B cell (primary cell): ENCODE measurements around the gene SERPINE2. TPM values are rescaled to one million over a fixed set of nuclear protein-coding genes. Genes with fewer than 3 reads are reported as not detected.

Experiments
- ATAC-seq: fragments of 200-7000 bp; cut with Tn5 transposase; one replicate; pipeline ENCODE4 v1.10.0; 2021; ENCODE audit warnings: low read depth, mild to moderate bottlenecking, moderate number of reproducible peaks, moderate library complexity
- CTCF ChIA-PET: fragments of 350-600 bp; sonication (Branson Sonifier 250); formaldehyde crosslinking; loops from one replicate; lab custom pipeline; 2021; ENCODE audit warnings: antibody characterized with exemption, inconsistent platforms; lab: Charles Lee
- POLR2A ChIA-PET: fragments of 350-600 bp; sonication (Branson Sonifier 250); formaldehyde crosslinking; loops from one replicate; lab custom pipeline; 2021; ENCODE audit warnings: antibody characterized with exemption; lab: Charles Lee
- DNase-seq: peaks from one replicate; pipeline ENCODE4 v3.0.0; 2013
- H2AFZ ChIP-seq: 2 replicates; pipeline ENCODE4 v1.6.1; 2012; ENCODE audit warnings: mild to moderate bottlenecking, low read depth, low read length; ENCODE audit not compliant: insufficient read depth, poor library complexity, severe bottlenecking
- H3K27ac ChIP-seq, 2 donors: 1 replicate in 1 of 2; 2 replicates in 1 of 2; pipeline ENCODE4 v1.5.1; 2012 to 2013; ENCODE audit warnings: low read length in 2 of 2, mild to moderate bottlenecking in 2 of 2, moderate library complexity in 1 of 2
- H3K27me3 ChIP-seq, 4 experiments: fragments of 200-600 bp in 1 of 4; sonication (generic) in 1 of 4; replicated peaks in 1 of 4; 1 replicate in 2 of 4; 2 replicates in 2 of 4; pipeline versions ENCODE4 v1.6.1 to v1.7.0; 2013 to 2016; ENCODE audit warnings: low read length in 3 of 4, mild to moderate bottlenecking in 2 of 4, mixed read lengths in 1 of 4, moderate library complexity in 1 of 4; ENCODE audit not compliant: insufficient read depth in 4 of 4, control insufficient read depth in 3 of 4; ENCODE audit errors: control extremely low read depth in 1 of 4
- H3K36me3 ChIP-seq, 2 experiments: replicated peaks in 1 of 2; 1 replicate in 1 of 2; 2 replicates in 1 of 2; pipeline versions ENCODE4 v1.6.1 to v1.7.1; 2013; ENCODE audit warnings: low read length in 1 of 2; ENCODE audit not compliant: insufficient read depth in 2 of 2, control insufficient read depth in 1 of 2; ENCODE audit errors: control extremely low read depth in 1 of 2, extremely low read depth in 1 of 2
- H3K4me1 ChIP-seq, 2 donors: fragments of 200-600 bp in 1 of 2; sonication (generic) in 1 of 2; 1 replicate in 1 of 2; 2 replicates in 1 of 2; pipeline versions ENCODE4 v1.5.1 to v1.6.1; 2013 to 2017; ENCODE audit warnings: low read length in 2 of 2; ENCODE audit not compliant: control insufficient read depth in 2 of 2, insufficient read depth in 2 of 2
- H3K4me2 ChIP-seq: replicated peaks from 2 replicates; pipeline ENCODE3; 2012; ENCODE audit warnings: mild to moderate bottlenecking, low read depth, low read length; ENCODE audit not compliant: poor library complexity, severe bottlenecking
- H3K4me3 ChIP-seq, 5 experiments: fragments of 200-600 bp in 1 of 5; sonication (generic) in 1 of 5; 1 replicate in 3 of 5; 2 replicates in 2 of 5; pipeline versions ENCODE4 v1.5.1 to v1.7.0; 2011 to 2016; ENCODE audit warnings: low read length in 4 of 5, mild to moderate bottlenecking in 4 of 5, low read depth in 2 of 5, control low read depth in 1 of 5, moderate library complexity in 1 of 5; ENCODE audit not compliant: insufficient read depth in 1 of 5; ENCODE audit errors: control extremely low read depth in 1 of 5, extremely low read depth in 1 of 5
- H3K79me2 ChIP-seq: fragments of 200-600 bp; sonication (generic); one replicate; pipeline ENCODE4 v1.6.0; 2016; ENCODE audit warnings: low read length; ENCODE audit not compliant: control insufficient read depth, insufficient read depth
- H3K9ac ChIP-seq: fragments of 200-600 bp; sonication (generic); 2 replicates; pipeline ENCODE4 v1.6.1; 2017; ENCODE audit warnings: mild to moderate bottlenecking, low read length, moderate library complexity
- H3K9me3 ChIP-seq, 3 donors: one replicate each; pipeline versions ENCODE4 v1.6.1 to v1.7.1; 2013; ENCODE audit warnings: low read length in 2 of 3; ENCODE audit not compliant: control insufficient read depth in 2 of 3, insufficient read depth in 1 of 3; ENCODE audit errors: control extremely low read depth in 1 of 3
- H4K20me1 ChIP-seq: 2 replicates; pipeline ENCODE4 v1.6.0; 2012; ENCODE audit warnings: mild to moderate bottlenecking, low read length; ENCODE audit not compliant: insufficient read depth, control insufficient read depth, poor library complexity, severe bottlenecking
- H3K27ac Mint-ChIP-seq: one replicate; pipeline ENCODE4 v1.8.0; 2021; ENCODE audit warnings: mixed read lengths
- H3K27me3 Mint-ChIP-seq: one replicate; pipeline ENCODE4 v1.8.0; 2021; ENCODE audit warnings: mixed read lengths
- H3K4me1 Mint-ChIP-seq: one replicate; pipeline ENCODE4 v1.8.0; 2021; ENCODE audit warnings: mixed read lengths
- H3K4me3 Mint-ChIP-seq: one replicate; pipeline ENCODE4 v1.8.0; 2021; ENCODE audit warnings: mixed read lengths
- H3K9me3 Mint-ChIP-seq: one replicate; pipeline ENCODE4 v1.8.0; 2022; ENCODE audit warnings: mixed read lengths; ENCODE audit not compliant: insufficient read depth
- CTCF ChIP-seq: fragments of 200-600 bp; IDR thresholded peaks from one replicate; pipeline ENCODE4 v1.8.0; 2022; ENCODE audit warnings: antibody characterized with exemption, mild to moderate bottlenecking
- EZH2 ChIP-seq: IDR thresholded peaks from 2 replicates; pipeline ENCODE4 v1.6.1; 2012; ENCODE audit warnings: borderline replicate concordance, low read depth, mild to moderate bottlenecking, moderate library complexity, low read length; ENCODE audit not compliant: insufficient read depth, poor library complexity, severe bottlenecking
- WGBS: methylation state at CpG from one replicate; pipeline ENCODE4 v1.1.5; 2013; ENCODE audit warnings: missing lambda C conversion rate; ENCODE audit not compliant: insufficient coverage; 5-methylcytosine and 5-hydroxymethylcytosine counted together
- intact Hi-C: fragments of 100-400 bp; cut with micrococcal nuclease; formaldehyde crosslinking; loops from one replicate; pipeline ENCODE4 v1.10.0; 2022
- polyA plus RNA-seq: library from polyadenylated mRNA; depleted of rRNA; stranded (reverse); fragments of >200 nt; gene quantifications from 2 replicates; pipeline ENCODE4 v1.2.3, GENCODE V29; 2012
- total RNA-seq, 2 donors: library from RNA; stranded (reverse); fragments of 120-200 nt in 1 of 2; gene quantifications; 1 replicate in 1 of 2; 2 replicates in 1 of 2; pipeline versions ENCODE4 v1.2.3 to v1.2.4, GENCODE V29; 2013 to 2022

Gene SERPINE2
- total and polyA plus RNA-seq, 2 donors (not counting 1 experiment from before 2014, with no cell fraction given): 0.45 to 1.8 TPM

- POLR2A ChIA-PET: no interaction called here
- H3K27me3 Mint-ChIP-seq: peaks cover 17% of the 10 kb centered on the region
Observed at GRCh38 chr2:224059178-224059577, 20.1 kb upstream of the SERPINE2 start.

More at GRCh38 chr2:224059178-224059577, 20.1 kb upstream of the SERPINE2 start:
- Mint-ChIP-seq H3K27ac (no peak overlapping the region), H3K4me1 (no peaks in the 10 kb centered on the region), H3K9me3 (no peaks in the 10 kb centered on the region), H3K4me3 (no peak overlapping the region)
- no peak for DNase-seq
- no CpG with 5 or more reads among the region's 1 CpG for WGBS
- no peak overlapping the region for H2AFZ ChIP-seq
- ATAC-seq: no peak
- H4K20me1 ChIP-seq: no peaks in the 10 kb centered on the region
- no peaks in the 10 kb centered on the region for H3K4me1 ChIP-seq
- H3K79me2 ChIP-seq: no peaks in the 10 kb centered on the region
- no peaks in the 10 kb centered on the region for H3K27me3 ChIP-seq
- CTCF ChIA-PET: interaction anchor here (1.4 kb wide), 1 partner anchor 65 kb away, joined by 4 read pairs; no protein-coding TSS in a partner anchor
- intact Hi-C loops: no loop called here
- no peak for TF ChIP-seq CTCF
- TF ChIP-seq EZH2: no peak
- no peaks in the 10 kb centered on the region for H3K9me3 ChIP-seq
- H3K9ac ChIP-seq: no peak overlapping the region
- no peak overlapping the region for H3K4me2 ChIP-seq
- no peak overlapping the region for H3K27ac ChIP-seq
- H3K4me3 ChIP-seq: no peak overlapping the region
- no peaks in the 10 kb centered on the region for H3K36me3 ChIP-seq
